G401.6 (cell line): ENCODE data around the gene KLRG1.

Experiments
- FAIRE-seq: peaks from 2 replicates; lab custom pipeline; 2012; peaks lifted over from hg19 to GRCh38; lab: Jason Lieb, UNC

KLRG1 gene

DNA sequence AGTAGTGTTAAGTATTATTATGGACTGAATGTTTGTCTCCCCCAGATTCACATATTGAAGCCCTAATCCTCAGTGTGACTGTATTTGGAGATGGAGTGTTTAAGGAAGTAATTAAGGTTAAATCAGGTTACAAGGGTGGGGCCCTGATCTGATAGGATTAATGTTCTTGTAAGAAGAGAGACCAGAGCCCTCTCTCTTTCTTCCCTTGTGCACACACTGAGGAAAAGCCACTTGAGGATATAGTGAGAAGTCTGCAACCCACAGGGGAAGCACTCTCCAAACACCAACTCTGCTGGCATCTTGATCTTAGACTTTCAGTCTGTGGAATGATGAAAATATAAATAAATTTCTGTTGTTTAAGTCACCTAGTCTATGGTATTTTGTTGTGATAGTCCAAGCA lies 2.2 kb upstream of the KLRG1 start:
- no peak for FAIRE-seq

DNA sequence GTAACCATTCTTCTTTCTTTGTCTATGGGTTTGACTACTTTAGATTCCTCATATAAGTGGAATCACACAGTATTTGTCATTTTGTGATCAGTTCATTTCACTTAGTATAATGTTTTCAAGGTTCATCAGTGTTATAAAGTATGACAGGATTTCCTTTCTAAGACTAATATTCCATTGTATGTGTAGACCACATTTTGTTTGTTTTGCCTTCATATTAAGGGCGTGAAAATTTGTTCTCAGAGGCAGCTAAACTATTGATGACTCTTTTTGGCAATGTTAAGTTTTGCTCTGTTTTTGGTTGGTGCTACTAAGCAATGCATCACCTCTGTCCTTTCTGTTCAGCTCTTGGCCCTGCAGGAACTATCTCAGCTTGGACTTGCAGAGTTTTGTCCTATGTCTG lies 1.7 kb upstream of the KLRG1 start:
- no peak for FAIRE-seq

GRCh38 chr12:8991371-8992345 lies 2.3 kb downstream of the KLRG1 start:
- FAIRE-seq, result no peak

DNA sequence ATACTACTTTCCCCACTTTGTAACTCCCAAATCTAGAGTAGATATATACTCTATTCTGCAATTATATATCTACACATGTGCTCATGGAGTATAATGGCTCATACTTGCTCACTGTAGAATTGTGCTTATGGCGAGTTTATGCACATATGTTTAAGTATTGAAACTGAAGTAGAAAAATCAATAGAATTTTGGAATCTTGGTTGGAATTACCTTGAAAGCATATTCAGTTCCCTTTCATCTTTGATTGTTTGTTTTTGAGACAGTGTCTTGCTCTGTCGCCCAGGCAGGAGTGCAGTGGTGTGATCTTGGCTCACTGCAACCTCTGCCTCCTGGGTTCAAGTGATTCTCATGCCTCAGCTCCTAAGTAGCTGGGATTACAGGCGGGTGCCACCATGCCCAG lies 4.5 kb downstream of the KLRG1 start:
- FAIRE-seq, result no peak

- FAIRE-seq, result no peak
These were observed 5.9 kb downstream of the KLRG1 start for GRCh38 chr12:8995021-8995775.

DNA sequence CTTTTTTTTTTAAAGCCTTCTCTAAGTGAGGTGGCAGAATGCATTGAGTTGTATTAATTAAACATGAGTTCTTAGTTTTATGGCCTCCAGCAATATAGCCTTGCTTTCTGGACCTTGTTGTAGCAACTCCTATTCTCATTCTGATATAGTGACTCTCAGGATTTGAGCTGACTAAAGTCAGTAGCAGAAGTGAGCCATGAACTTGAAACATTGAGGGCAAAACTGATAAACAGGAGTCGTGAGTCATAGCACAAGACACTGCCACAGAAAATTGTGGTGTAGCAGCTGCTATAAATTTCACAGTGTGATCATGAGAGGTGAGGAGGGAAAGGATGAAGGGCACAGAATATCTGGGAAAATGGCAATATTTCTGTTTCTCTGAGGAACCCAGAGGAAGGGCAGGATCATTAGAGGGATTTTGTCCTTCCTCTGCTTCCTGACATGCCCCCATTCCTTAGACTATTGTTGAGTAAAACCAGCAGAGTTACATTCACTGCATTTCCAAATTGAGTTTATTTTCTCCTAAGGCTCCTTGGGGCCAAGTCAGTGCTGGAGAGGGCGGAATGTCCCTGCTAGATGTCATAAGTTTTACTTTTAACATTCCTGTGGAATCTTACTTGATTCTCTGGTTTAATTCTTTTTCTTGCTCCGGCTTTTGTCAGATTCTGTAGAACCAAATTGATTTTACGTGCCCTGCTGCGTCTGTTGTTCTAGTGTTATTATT lies 7.5 kb downstream of the KLRG1 start:
- FAIRE-seq, result no peak

DNA sequence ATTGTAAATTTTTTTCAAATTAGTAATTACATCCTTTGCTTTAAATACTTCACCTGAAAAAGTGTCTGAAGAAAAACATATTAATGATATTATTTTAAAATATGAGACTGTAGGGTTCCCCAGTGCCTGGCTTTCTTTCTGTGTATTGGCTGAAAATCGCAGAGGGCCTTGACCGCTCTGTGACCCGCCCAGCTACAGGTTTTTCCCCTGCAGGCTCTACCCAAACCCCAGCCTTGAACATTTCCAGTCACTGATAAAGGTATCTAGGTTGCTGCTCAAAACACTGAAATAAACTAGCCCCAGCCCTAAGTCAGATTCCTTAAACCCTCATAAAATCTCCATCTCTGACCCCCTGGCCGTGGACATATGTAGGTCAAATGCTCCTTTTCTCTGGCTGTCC lies 11.9 kb downstream of the KLRG1 start:
- no peak for FAIRE-seq

GRCh38 chr12:9002335-9002734 lies 13.0 kb downstream of the KLRG1 start:
- FAIRE-seq, result no peak

- no peak for FAIRE-seq
These were observed 33.2 kb downstream of the KLRG1 start for GRCh38 chr12:9022592-9022991.

- no peak for FAIRE-seq
These were observed 35.2 kb downstream of the KLRG1 start for GRCh38 chr12:9024512-9024911.

- no peak for FAIRE-seq
These were observed 38.1 kb downstream of the KLRG1 start for GRCh38 chr12:9027161-9028059.

DNA sequence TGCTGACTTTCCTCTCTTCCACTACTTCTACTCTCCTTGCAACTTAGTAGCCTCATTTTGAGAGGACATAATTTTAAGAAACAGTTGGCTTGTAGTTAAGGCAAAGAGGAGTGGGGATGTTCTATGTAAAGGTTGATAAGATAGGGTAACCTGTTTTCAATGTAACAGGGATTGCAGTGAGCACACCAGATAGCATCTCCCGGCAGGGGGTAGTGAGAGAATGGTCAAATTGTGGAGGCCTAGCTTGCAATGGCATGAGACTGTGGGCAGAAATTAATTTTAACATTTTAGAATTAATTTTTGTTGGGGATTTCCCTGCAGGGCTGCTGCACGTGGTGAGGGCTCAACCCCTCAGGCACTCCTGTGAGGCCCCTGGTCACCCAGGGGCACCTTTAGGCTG lies 41.4 kb downstream of the KLRG1 start:
- no peak for FAIRE-seq

DNA sequence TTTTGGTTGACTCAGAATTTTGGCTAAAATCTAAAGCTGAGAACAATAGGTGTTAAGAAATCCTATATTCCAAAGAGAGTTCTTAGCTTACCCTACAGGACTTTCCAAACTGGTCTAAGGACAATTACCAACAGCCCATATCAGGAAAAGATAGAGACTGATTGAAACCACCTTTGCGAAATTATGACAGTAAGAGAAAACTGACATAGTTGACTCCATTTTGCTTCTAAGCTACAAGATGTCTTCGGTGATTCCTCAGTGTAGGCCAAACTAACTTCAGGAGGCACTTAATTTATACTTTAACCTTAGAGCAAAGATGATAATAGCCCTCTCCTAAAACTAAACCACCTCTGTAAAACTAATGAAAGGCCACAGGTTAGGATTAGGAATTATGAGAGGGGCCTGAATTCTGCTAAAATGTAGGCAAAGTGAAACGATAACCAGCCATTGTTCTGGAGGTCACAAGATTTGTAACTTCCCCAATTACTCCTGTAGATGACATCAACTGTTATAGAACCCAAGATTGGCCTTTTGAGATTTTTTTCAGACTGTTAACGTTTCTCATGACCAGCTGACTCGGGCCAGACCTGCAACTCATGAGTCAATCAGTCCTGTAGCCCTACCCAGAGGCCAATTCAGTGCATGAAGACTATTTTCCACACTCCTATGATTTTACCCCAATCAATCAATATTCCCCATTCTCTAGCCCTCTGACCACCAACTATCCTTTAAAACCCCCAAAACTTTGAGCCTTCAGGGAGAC lies 43.0 kb downstream of the KLRG1 start:
- no peak for FAIRE-seq

- no peak for FAIRE-seq
These were observed 44.0 kb downstream of the KLRG1 start for GRCh38 chr12:9033265-9033887.

DNA sequence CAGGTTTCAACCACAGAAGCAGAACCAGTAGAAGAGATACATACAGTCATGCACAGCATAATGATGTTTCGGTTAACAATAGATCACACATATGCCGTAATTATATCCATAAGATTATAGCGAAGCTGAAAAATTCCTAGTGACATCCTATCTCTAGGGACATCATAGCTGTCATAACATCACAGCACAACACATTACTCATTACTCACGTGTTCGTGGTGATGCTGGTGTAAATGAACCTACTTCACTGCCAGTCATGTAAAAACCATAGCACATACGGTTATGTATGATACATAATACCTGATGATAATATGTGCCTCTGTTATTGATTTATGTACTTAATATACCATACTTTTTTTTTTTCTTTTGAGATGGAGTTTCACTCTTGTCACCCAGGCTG lies 44.7 kb downstream of the KLRG1 start:
- no peak for FAIRE-seq

DNA sequence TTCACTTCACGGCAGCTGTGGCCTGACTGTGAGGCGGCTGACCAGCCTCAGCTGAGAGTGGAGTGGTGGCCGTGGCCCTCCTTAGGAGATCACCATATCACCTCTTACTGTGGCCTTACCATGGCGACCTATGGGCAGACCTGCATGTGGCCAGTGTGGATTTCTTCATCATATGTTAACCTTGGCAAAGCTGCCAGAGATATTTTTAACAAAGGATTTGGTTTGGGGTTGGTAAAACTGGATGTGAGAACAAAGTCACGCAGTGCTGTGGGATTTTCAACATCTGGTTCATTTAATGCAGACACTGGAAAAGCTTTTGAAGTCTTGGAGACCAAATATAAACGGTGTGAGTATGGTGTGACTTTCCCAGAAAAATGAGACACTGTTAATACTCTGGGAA lies 46.9 kb downstream of the KLRG1 start:
- FAIRE-seq, result no peak

DNA sequence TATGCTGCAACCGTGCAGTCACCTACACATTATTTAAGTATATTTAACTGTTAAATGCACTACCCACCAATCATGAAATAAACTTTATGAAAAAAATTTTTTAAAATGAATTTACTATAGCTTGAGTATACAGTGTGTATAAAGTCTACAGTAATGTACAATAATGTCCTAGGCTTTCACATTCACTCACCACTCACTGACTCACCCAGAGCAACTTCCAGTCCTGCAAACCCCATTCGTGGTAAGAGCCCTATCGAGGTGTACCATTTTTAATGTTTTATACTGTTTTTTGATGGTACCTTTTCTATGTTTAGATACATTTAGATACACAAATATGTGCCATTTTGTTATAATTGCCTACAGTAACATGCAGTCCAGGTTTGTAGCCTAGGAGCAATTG lies 48.1 kb downstream of the KLRG1 start:
- no peak for FAIRE-seq

GRCh38 chr12:9039397-9039977 lies 50.1 kb downstream of the KLRG1 start:
- peak; percentile 91 for FAIRE-seq

DNA sequence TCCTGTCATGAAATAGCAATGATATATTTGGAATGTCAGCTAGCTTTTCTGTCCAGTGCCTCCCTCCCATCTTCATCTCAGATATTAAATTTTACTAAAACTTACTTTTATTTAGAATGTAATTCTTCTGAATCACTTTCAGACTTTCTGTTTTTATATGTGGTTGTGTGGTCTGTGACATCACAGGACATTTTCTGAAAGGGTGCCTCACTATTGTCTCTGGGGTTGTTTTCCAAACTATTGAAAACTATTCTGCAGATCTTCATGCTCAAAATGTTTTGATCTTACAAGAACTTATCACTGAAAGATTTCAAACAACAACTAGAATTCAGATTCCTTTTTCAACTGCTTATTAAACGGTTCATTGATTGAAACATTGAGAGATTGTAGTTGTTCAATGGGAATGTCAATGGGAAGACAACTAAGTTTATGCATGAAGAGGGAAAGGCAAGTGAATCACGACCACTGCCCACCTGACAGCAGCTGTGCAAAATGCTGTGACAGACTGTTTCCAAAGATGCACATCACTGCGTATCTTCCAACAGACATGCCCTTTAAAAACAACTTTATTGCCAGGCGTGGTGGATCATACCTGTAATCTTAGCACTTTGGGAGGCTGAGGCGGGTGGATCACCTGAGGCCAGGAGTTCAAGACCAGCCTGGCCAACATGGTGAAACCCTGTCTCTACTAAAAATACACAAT lies 51.3 kb downstream of the KLRG1 start:
- FAIRE-seq, result no peak
